Endothelial cell of umbilical vein (primary cell): ENCODE data around the gene PSMB3. TPM values are rescaled to one million over a fixed set of nuclear protein-coding genes. Genes with fewer than 3 reads are reported as not detected.
A peak's percentile ranks its signal among the peaks of the same experiment; 100 is the strongest.

ENCODE experiments used
- BruUV-seq: library from RNA; stranded (reverse); fragments of 400-500 nt; replicated peaks from 2 replicates; lab custom pipeline; 2021; lab: Mats Ljungman, UMichigan
- CTCF ChIA-PET: fragments of 300-600, 350-600 bp; sonication (Branson Sonifier 250); formaldehyde crosslinking; loops from one replicate; lab custom pipeline; 2021; ENCODE audit warnings: antibody characterized with exemption, inconsistent platforms; lab: Charles Lee
- POLR2A ChIA-PET: fragments of 300-600, 350-600 bp; sonication (Branson Sonifier 250); formaldehyde crosslinking; loops from one replicate; lab custom pipeline; 2021; ENCODE audit warnings: antibody characterized with exemption, inconsistent platforms; lab: Charles Lee
- DNase-seq: peaks from one replicate; pipeline ENCODE4 v3.0.0-alpha.2; 2011; ENCODE audit warnings: low read depth, low spot score
- FAIRE-seq: peaks from 2 replicates; lab custom pipeline; 2011; peaks lifted over from hg19 to GRCh38; lab: Jason Lieb, UNC
- H2AFZ ChIP-seq: 2 replicates; pipeline ENCODE4 v1.6.0; 2012; ENCODE audit warnings: low read depth, low read length, control low read depth, inconsistent platforms
- H3K27ac ChIP-seq: 2 replicates; pipeline ENCODE4 v1.5.1; 2011; ENCODE audit warnings: low read depth, mild to moderate bottlenecking, control low read depth, low read length, moderate library complexity; ENCODE audit not compliant: insufficient read depth
- H3K27me3 ChIP-seq, 2 experiments: 2 replicates each; pipeline versions ENCODE4 v1.6.0 to v1.6.1; 2011; ENCODE audit warnings: low read length in 2 of 2, mixed read lengths in 1 of 2; ENCODE audit not compliant: control insufficient read depth in 2 of 2, insufficient read depth in 2 of 2
- H3K36me3 ChIP-seq, 2 experiments: 2 replicates in 1 of 2; 3 replicates in 1 of 2; pipeline ENCODE4 v1.5.1; 2011; ENCODE audit warnings: low read length in 2 of 2, mild to moderate bottlenecking in 1 of 2, moderate library complexity in 1 of 2; ENCODE audit not compliant: control insufficient read depth in 2 of 2, insufficient read depth in 2 of 2; ENCODE audit errors: extremely low read depth in 1 of 2
- H3K4me1 ChIP-seq: 3 replicates; pipeline ENCODE4 v1.5.1; 2011; ENCODE audit warnings: mild to moderate bottlenecking, low read length; ENCODE audit not compliant: control insufficient read depth, insufficient read depth; ENCODE audit errors: extremely low read depth
- H3K4me2 ChIP-seq: 2 replicates; pipeline ENCODE4 v1.6.1; 2011; ENCODE audit warnings: low read length, control low read depth, mixed read lengths; ENCODE audit not compliant: insufficient read depth
- H3K4me3 ChIP-seq, 3 experiments: fragments of 200-600 bp in 1 of 3; sonication (generic), shearing (Covaris generic) in 1 of 3; replicated peaks in 1 of 3; 2 replicates each; pipeline ENCODE4 v1.5.1; 2011 to 2016; ENCODE audit warnings: control low read depth in 3 of 3, low read length in 3 of 3, mild to moderate bottlenecking in 2 of 3, inconsistent platforms in 1 of 3, low read depth in 1 of 3, moderate library complexity in 1 of 3; ENCODE audit not compliant: insufficient read depth in 1 of 3
- H3K79me2 ChIP-seq: 2 replicates; pipeline ENCODE4 v1.6.0; 2012; ENCODE audit warnings: low read length, inconsistent platforms; ENCODE audit not compliant: control insufficient read depth, insufficient read depth
- H3K9ac ChIP-seq: replicated peaks from 2 replicates; pipeline ENCODE3; 2011; ENCODE audit warnings: low read length, control low read depth; ENCODE audit not compliant: insufficient read depth; ENCODE audit errors: extremely low read depth
- H3K9me1 ChIP-seq: replicated peaks from 3 replicates; pipeline ENCODE4 v1.6.0; 2011; ENCODE audit warnings: mild to moderate bottlenecking, low read length; ENCODE audit not compliant: control insufficient read depth, insufficient read depth; ENCODE audit errors: extremely low read depth
- H3K9me3 ChIP-seq: replicated peaks from 2 replicates; pipeline ENCODE4 v1.5.1; 2012; ENCODE audit warnings: low read length, inconsistent platforms; ENCODE audit not compliant: control insufficient read depth, insufficient read depth
- H4K20me1 ChIP-seq: replicated peaks from 2 replicates; pipeline ENCODE3; 2011; ENCODE audit warnings: mild to moderate bottlenecking, low read length; ENCODE audit not compliant: control insufficient read depth, insufficient read depth; ENCODE audit errors: extremely low read depth
- CTCF ChIP-seq, 2 donors: IDR thresholded peaks; 1 replicate in 1 of 2; 2 replicates in 1 of 2; pipeline ENCODE4 v1.5.1; 2011; ENCODE audit warnings: low read length in 2 of 2, mild to moderate bottlenecking in 2 of 2, moderate library complexity in 2 of 2, control low read depth in 1 of 2, inconsistent platforms in 1 of 2, low read depth in 1 of 2; ENCODE audit not compliant: insufficient read depth in 1 of 2; ENCODE audit errors: extremely low read depth in 1 of 2
- EZH2 ChIP-seq: IDR thresholded peaks from 2 replicates; pipeline ENCODE4 v1.6.1; 2012; ENCODE audit warnings: borderline replicate concordance, low read depth, mild to moderate bottlenecking, moderate library complexity, low read length, inconsistent platforms; ENCODE audit not compliant: severe bottlenecking
- FOS ChIP-seq: IDR thresholded peaks from 2 replicates; pipeline ENCODE4 v1.6.1; 2011; ENCODE audit warnings: mild to moderate bottlenecking, low read length, moderate library complexity, borderline replicate concordance; ENCODE audit not compliant: insufficient read depth
- GATA2 ChIP-seq: IDR thresholded peaks from 2 replicates; pipeline ENCODE4 v1.7.0; 2011; ENCODE audit warnings: low read depth, mild to moderate bottlenecking, moderate library complexity, mixed read lengths, low read length; ENCODE audit not compliant: insufficient read length, insufficient read depth
- JUN ChIP-seq: IDR thresholded peaks from 2 replicates; pipeline ENCODE4 v1.6.1; 2011; ENCODE audit warnings: borderline replicate concordance, low read depth; ENCODE audit not compliant: insufficient read length, insufficient read depth
- MAX ChIP-seq: IDR thresholded peaks from 2 replicates; pipeline ENCODE4 v1.6.1; 2011; ENCODE audit not compliant: insufficient read depth, insufficient read length
- MYC ChIP-seq: IDR thresholded peaks from one replicate; pipeline ENCODE4 v1.6.1; 2011; ENCODE audit warnings: mild to moderate bottlenecking, low read depth, low read length
- POLR2A ChIP-seq: IDR thresholded peaks from 2 replicates; pipeline ENCODE4 v1.6.1; 2012; ENCODE audit warnings: low read depth, mild to moderate bottlenecking, control low read depth, low read length
- POLR2AphosphoS5 ChIP-seq: IDR thresholded peaks from 2 replicates; pipeline ENCODE4 v1.6.1; 2012; ENCODE audit warnings: low read depth, mild to moderate bottlenecking, control low read depth, low read length, moderate library complexity; ENCODE audit not compliant: insufficient read depth
- dilution Hi-C: fragments of 300-500 bp; cut with MboI; formaldehyde crosslinking; loops from one replicate; pipeline ENCODE4 v1.15.0; 2019; ENCODE audit warnings: low sequenced_read_pairs; ENCODE audit not compliant: extremely low pct_ligation_motif_present
- intact Hi-C: fragments of 100-400 bp; cut with micrococcal nuclease; formaldehyde crosslinking; loops from one replicate; pipeline ENCODE4 v1.10.0; 2022
- polyA plus RNA-seq, 4 experiments: library from polyadenylated mRNA; depleted of rRNA in 3 of 4; stranded (reverse) in 3 of 4; unstranded in 1 of 4; fragments of >200 nt; gene quantifications; 2 replicates each; pipeline versions ENCODE4 v1.2.1 to v1.2.3, GENCODE V29; 2011 to 2012; ENCODE audit warnings: missing spikeins in 1 of 4
- total RNA-seq: library from RNA; stranded (reverse); gene quantifications from 2 replicates; pipeline ENCODE4 v1.2.3, GENCODE V29; 2021

PSMB3 gene
- total and polyA plus RNA-seq, 2 donors (not counting 3 experiments of a cell fraction or from before 2014, with no cell fraction given) = 213 to 685 TPM

GRCh38 chr17:38750312-38751121 lies 2.0 kb upstream of the PSMB3 start:
- H3K27me3 ChIP-seq = no peaks in the 10 kb centered on the region
- H3K79me2 ChIP-seq = peaks cover 49% of the 10 kb centered on the region
- peak overlapping the region; percentile 55 for H2AFZ ChIP-seq
- H3K4me2 ChIP-seq = peak overlapping the region; percentile 88
- no TSS peak for BruUV-seq
- no peak for FAIRE-seq
- ChIA-PET POLR2A (no interaction called here), CTCF (interaction anchor here (1.1 to 2.4 kb wide), 2 partner anchors 15 to 19 kb away, joined by 6 to 11 read pairs; no protein-coding TSS in a partner anchor)
- no peak overlapping the region for H3K9ac ChIP-seq
- H3K36me3 ChIP-seq = peaks cover 2 to 5% of the 10 kb centered on the region in 2 experiments
- H4K20me1 ChIP-seq = peaks cover 1% of the 10 kb centered on the region
- peak; percentile 33 for DNase-seq
- no peaks in the 10 kb centered on the region for H3K9me3 ChIP-seq
- no peak for TF ChIP-seq POLR2A
- TF ChIP-seq JUN = no peak
- TF ChIP-seq GATA2 = no peak
- TF ChIP-seq CTCF (IDR thresholded peaks at IDR 0.05; ENCODE audit: extremely low read depth in 1 of 2, insufficient read depth in 1 of 2, low read depth in 1 of 2, low read length in 2 of 2) = no peak
- TF ChIP-seq FOS = no peak
- no peak for TF ChIP-seq MYC
- no peak for TF ChIP-seq EZH2
- no peak for TF ChIP-seq POLR2AphosphoS5
- TF ChIP-seq MAX = no peak
- intact Hi-C loops (loop anchor here (1.0 to 5.0 kb wide), 3 partner anchors 48 to 402 kb away; partner anchors contain the start of genes PIP4K2B and PLXDC1), dilution Hi-C loops (no loop called here)
- peak overlapping the region in 2 of 3 experiments; percentile 40 to 50 for H3K4me3 ChIP-seq
- peak overlapping the region; percentile 4 for H3K27ac ChIP-seq
- peaks cover 49% of the 10 kb centered on the region for H3K4me1 ChIP-seq
- no peaks in the 10 kb centered on the region for H3K9me1 ChIP-seq
